GM18868 (cell line): Measurements from ENCODE around the gene KRT77.
"Not testable (repeated sequence)": the region's sequence is repeated elsewhere in the genome, so short reads cannot be mapped to it uniquely, and the experiment has no call there.

Experiments
- ATAC-seq: cut with Tn5 transposase; IDR thresholded peaks from one replicate; pipeline ENCODE4 v1.9.1; 2021; ENCODE audit warnings: mild to moderate bottlenecking, moderate library complexity; ENCODE audit not compliant: unreplicated experiment

The KRT77 gene

DNA sequence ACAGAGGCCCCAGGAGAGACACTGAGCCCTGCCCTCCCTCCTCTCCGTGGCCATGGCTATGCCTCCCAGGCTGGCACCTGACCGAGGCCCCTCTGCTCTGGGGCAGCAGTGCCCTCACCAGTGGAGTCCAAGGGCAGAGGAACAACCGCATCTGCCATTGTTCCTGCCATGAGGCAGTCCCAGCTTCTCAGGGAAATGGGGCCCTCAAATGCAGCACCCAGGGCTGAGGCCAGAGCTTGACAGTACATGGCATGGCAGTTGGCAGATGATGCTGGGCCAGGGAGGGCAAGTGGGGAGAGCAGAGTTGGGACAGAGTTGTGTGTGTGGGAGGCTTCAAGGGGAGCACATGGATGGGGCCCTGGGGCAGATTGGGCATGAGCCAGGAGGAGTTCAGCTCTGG is 21.1 kb upstream of the KRT77 start:
- no peak for ATAC-seq

DNA sequence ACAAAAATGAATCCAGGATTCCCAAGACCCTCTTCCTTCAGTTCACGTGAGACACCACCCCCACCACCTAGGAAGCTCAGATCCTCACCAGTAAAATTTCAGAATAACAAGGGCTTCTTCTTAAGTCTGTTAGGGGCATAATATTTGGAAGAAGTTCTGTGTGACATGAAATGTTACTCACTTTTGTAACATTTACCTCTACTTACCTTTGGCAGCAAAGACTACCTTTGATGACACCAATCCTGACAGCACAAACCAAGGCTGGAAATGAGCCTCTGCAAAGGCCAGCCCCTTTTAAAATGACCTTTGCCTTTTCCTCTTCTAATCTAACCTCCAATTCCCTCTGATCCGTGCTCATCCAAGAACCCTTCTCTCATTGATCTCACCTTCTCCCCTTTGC is 19.4 kb upstream of the KRT77 start:
- ATAC-seq, result no peak

- ATAC-seq, result no peak
These were observed 18.6 kb upstream of the KRT77 start for GRCh38 chr12:52721838-52722470.

DNA sequence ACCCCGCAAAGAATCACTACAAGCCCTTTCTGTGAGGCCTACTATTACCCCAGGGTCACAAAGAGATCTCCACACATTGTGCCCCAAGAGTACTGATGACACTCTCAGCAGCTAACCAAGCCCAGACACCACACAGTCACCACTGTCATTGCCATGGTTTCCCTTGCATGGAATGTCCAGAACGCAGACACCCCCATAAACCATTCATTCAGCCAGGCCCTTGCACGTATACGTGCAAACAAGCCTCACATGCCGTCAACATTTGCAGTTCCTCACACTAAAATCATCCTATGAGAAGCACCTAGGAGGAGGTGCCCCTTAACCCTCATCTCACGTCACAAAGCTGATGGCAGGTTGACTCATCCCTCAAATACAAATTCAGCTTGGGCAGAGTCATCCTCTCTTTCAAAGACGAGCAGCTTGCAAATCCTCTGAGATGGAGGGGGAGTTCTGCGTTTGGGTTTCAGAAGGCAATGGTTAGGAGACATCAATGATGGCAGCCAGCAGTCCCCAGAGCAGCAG is 17.1 kb upstream of the KRT77 start:
- no peak for ATAC-seq

DNA sequence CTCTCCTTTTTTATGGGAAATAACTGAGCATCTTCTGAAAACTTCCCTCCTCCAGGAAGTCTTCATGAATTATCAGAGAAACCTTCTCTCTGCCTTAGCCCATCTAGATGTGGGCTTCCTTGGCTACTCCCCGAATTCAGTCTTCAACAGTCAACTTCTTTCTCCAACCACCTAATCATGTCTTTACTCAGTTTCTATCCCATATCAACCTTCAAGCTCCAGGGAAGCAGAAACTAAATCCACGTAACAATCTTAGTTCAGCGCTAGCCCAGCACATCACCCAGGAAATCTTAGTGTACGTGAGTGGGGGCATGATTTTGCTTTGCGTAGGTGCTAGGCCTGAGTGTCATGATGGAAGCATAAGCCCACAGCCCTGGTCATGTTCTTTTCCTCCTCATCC is 12.7 kb upstream of the KRT77 start:
- ATAC-seq, result no peak

DNA sequence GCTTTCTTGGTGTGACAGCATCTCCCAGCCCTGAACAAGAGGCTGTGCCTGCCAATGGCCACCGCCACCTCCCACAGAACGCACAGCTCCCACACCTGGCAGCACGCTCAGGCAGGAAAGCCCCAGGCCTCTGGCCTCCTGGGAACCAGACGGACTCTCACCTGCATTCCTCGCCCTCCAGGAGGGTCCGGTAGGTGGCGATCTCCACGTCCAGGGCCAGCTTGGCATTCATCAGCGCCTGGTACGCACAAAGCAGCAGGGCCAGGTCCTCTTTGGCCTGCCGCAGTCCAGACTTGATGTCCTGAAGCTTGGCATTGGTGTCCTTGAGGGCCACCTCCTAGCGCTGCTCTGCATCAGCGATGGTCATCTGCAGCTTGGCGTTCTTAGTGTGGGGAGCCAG is 12.1 kb upstream of the KRT77 start:
- ATAC-seq, result no peak

- no peak for ATAC-seq
These were observed 11.6 kb upstream of the KRT77 start for GRCh38 chr12:52714887-52715281.

GRCh38 chr12:52713960-52714886 is 10.9 kb upstream of the KRT77 start:
- no peak for ATAC-seq

DNA sequence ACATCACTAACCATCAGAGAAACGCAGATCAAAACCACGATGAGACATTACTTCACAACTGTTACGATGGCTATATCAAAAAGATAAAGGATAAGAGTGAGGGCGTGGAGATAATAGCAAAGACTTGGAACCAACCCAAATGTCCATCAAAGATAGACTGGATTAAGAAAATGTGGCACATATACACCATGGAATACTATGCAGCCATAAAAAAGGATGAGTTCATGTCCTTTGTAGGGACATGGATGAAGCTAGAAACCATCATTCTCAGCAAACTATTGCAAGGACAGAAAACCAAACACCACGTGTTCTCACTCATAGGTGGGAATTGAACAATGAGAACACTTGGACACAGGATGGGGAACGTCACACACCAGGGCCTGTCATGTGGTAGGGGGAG is 8.8 kb upstream of the KRT77 start:
- ATAC-seq, result not testable (repeated sequence)

DNA sequence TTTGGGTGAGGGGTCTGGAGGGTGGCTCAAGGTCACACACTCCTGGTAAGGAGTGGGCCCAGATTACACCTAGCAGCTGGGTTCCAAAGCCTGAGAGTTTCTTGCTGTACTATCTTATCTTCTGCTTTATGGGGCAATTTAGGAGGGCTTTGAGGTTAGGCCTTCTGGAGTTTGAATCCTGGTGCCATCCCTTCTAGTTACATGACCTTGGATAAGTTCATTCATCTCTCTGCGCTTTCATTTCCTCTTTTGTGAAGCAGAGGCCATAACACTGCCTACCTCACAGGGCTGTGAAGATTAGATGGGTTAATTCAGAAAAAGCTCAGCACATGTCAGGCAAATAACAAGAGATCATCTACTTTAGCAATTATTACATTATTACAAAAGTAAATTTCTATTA is 7.4 kb upstream of the KRT77 start:
- no peak for ATAC-seq

GRCh38 chr12:52708010-52708409 is 4.7 kb upstream of the KRT77 start:
- no peak for ATAC-seq

- no peak for ATAC-seq
These were observed 1.1 kb upstream of the KRT77 start for GRCh38 chr12:52704464-52704863.

DNA sequence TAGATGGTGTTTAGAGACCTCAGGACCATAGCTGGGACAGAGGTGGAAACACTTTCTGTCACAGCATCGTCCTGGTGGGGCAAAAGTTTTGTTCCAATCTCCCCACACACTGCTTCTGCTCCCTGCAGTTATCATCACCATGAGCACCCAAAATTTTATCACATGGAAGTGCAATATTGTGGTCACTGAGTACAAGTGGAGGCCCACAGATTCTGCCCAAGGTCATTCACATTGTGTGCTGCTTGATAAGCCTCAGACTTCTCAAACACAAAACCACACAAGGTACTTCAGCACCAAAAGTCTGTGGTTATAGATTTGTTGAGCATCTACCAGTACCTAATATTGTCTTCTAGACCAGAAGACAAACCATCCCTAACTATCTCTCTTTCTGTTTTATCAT is 554 bp upstream of the KRT77 start:
- no peak for ATAC-seq

DNA sequence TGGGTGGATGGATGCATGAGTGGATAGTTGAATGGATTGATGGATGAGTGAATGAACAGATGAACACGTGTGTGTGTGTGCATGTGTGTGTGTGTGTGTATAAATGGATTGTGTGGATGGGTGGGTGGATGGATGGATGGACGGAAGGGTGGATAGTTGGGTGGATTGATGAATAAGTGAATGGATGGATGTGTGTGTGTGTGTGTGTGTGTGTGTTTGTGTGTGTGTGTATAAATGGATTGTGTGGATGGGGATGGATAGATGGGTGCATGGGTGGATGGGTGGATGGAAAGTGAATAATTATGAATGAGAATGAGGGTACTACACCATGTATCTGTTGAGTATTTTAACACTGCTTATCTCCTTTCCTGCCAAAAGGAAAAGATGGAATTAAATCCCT is 986 bp downstream of the KRT77 start:
- no peak for ATAC-seq

DNA sequence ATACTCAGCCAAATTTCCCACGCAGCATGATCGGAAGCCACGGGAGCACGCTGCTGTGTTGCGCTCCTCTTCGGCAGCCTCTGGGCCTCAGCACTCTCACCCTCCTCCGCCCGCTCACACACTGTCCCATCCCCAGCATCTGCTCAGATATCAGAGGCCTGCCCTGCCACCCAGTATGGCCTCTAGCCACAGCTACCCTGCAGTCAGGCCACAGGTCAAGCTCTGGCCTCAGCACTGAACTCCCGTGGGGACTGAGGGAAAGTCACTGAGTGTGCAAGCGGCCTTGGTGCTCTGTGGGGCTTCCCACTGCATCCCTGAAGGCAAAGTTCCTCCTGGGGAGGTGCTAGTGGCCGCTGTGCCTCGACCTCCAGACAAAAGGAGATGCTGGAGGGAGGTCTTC is 2.0 kb downstream of the KRT77 start:
- no peak for ATAC-seq

- no peak for ATAC-seq
These were observed 3.4 kb downstream of the KRT77 start for GRCh38 chr12:52699960-52700359.

DNA sequence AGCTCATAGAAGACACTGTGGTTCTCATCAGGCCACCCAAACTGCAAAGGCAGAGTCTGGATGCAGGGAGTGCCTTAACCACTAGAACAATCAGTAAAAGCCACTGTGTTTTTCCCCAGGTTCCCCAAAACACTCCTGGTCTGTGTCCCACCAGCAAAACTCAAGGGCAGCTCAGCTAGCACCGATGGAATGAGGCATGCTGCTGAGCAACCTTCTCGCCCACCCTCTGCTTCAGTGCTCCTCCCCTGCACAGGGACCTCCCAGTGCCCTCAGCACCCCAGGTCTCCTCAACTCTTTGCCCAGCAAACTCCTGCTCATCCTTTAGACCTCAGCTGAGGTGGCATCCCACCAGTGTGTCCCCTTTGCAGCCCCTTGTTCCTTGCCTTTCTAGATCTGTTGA is 4.0 kb downstream of the KRT77 start:
- no peak for ATAC-seq

GRCh38 chr12:52698651-52699340 is 4.5 kb downstream of the KRT77 start:
- no peak for ATAC-seq

DNA sequence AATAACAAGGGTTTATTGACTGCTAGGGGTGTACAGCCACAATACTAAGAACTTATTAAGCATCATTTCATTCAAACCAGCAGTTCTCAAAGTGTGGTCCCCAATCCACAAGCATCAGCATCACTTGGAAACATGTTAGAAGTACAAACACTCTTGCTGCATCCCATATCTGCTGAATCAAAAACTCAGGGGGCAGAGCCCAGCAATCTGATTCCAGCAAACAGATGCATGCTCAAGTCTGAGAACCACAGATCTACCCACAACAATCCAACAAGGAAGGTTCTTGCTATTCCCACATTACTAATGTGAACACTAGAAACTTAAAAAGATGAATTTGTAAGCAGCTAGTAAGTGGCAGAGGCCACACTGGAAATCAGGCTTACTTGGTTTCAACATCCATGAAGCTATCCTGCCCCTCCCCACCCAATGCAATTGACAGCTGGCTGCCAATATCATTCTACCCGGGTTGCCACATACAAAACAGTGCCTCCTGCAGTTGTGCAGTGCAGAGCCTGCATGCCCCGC is 6.2 kb downstream of the KRT77 start:
- ATAC-seq, result no peak

DNA sequence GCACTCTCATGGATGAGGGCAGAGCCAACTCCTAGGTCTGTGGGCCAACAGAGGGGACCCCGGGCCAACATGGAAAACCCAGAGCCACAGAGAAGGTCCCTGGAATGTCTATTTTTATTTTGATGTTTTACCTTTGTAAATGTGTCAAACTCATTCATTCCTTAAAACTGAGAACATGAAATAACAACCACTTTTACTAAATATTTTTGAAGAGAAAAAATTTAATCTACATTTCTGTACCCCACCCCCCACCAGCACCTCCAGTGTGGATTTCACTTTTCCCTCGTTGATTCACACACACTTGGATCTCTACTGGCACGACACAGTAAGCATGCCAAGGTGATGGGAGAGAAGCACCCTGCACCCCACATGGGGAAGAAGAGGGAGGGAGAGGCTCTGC is 6.7 kb downstream of the KRT77 start:
- no peak for ATAC-seq

DNA sequence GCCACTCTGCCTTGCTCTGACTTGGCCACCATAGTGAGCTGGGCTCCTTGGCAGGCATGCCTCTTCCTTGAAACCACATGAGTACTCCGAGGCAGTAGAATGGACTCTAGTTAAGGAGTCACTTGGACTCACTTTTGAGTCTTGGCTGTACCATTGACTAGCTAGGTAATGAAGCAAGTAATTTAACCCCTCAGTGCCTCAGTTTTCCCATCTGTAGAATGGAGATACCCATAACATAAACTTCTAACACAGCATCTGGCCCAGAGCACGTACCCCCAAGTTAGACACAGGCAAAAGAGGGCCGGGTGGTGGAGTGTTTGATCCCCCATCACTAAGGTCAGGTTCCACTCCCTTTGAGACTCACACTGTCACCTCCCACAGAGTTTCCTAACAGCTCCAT is 8.3 kb downstream of the KRT77 start:
- no peak for ATAC-seq
